Testis (tissue), 3 donors: ENCODE data around the gene RUVBL2. TPM values are rescaled to one million over a fixed set of nuclear protein-coding genes. Genes with fewer than 3 reads are reported as not detected.
"Not testable (repeated sequence)": the region's sequence is repeated elsewhere in the genome, so short reads cannot be mapped to it uniquely, and the experiment has no call there.

Experiments
- DNase-seq: peaks from one replicate; pipeline ENCODE4 v3.0.0-alpha.2; 2019
- H3K27ac ChIP-seq, 2 donors: fragments of 200-600 bp; sonication (generic); one replicate each; pipeline ENCODE4 v1.5.1; 2019
- H3K27me3 ChIP-seq: fragments of 200-600 bp; sonication (generic); one replicate; pipeline ENCODE4 v1.5.1; 2019
- H3K36me3 ChIP-seq: fragments of 200-600 bp; sonication (generic); one replicate; pipeline ENCODE4 v1.5.1; 2017; ENCODE audit warnings: low read depth; ENCODE audit errors: missing control alignments
- H3K4me1 ChIP-seq: fragments of 200-600 bp; sonication (generic); one replicate; pipeline ENCODE4 v1.5.1; 2019
- H3K4me3 ChIP-seq, 2 donors: fragments of 200-600 bp; sonication (generic); one replicate each; pipeline ENCODE4 v1.5.1; 2017 to 2019
- H3K9me3 ChIP-seq: fragments of 200-600 bp; sonication (generic); one replicate; pipeline ENCODE4 v1.5.1; 2017
- WGBS, 2 donors: methylation state at CpG; one replicate each; pipeline ENCODE4 v1.1.5; 2018; 5-methylcytosine and 5-hydroxymethylcytosine counted together
- intact Hi-C: fragments of 100-400 bp; cut with DNase I; formaldehyde crosslinking; loops from one replicate; pipeline ENCODE4 v1.15.1; 2023; ENCODE audit warnings: low total_unique reads
- polyA plus RNA-seq: library from polyadenylated mRNA; stranded (reverse); fragments of 350-450 nt; fragmentation: Illumina TruSeq; extraction: RNeasy Lipid Tissue Mini Kit (QIAGEN cat#74804); gene quantifications from one replicate; pipeline ENCODE4 v1.2.3, GENCODE V29; 2014; ENCODE audit warnings: low read depth, low replicate concordance; ENCODE audit not compliant: insufficient read depth
- total RNA-seq, 2 donors: library from RNA; depleted of rRNA; stranded (reverse); fragments of >200 nt; gene quantifications; one replicate each; pipeline ENCODE4 v1.2.3, GENCODE V29; 2016
- TF ChIP-seq, protein P1 (sequence below), 3 experiments: fragments of 450-650 bp in 2 of 3; fragments of 200-600 bp in 1 of 3; sonication (generic) in 1 of 3; IDR thresholded peaks; one replicate each; pipeline ENCODE4 v1.5.1; 2016 to 2019; ENCODE audit warnings: antibody characterized with exemption in 3 of 3, mild to moderate bottlenecking in 2 of 3, moderate library complexity in 1 of 3

The RUVBL2 gene
- total and polyA plus RNA-seq, 3 donors from 2014 or later = 299 to 528 (median 395) TPM

GRCh38 chr19:49028686-49029085, 35.0 kb downstream of the RUVBL2 start:
- intact Hi-C loops, DNase-seq, H3K4me3 ChIP-seq, H3K27me3 ChIP-seq, H3K9me3 ChIP-seq, H3K4me1 ChIP-seq, H3K27ac ChIP-seq, H3K36me3 ChIP-seq: not testable (repeated sequence)
- 74 to 86% methylated on average over 8 to 9 of the region's 9 CpGs for WGBS, 2 donors

- H3K36me3 ChIP-seq, H3K4me3 ChIP-seq, H3K27me3 ChIP-seq, intact Hi-C loops, DNase-seq, H3K9me3 ChIP-seq, H3K27ac ChIP-seq, H3K4me1 ChIP-seq: not testable (repeated sequence)
- WGBS, 2 donors = 91 to 94% methylated on average over 5 to 14 of the region's 14 CpGs
Measured at GRCh38 chr19:49029749-49030148, 36.1 kb downstream of the RUVBL2 start.

GRCh38 chr19:49030323-49030722, 36.6 kb downstream of the RUVBL2 start:
- intact Hi-C loops, H3K27me3 ChIP-seq, H3K36me3 ChIP-seq, DNase-seq, H3K27ac ChIP-seq, H3K4me1 ChIP-seq, H3K4me3 ChIP-seq, H3K9me3 ChIP-seq: not testable (repeated sequence)
- WGBS, 2 donors = 90 to 98% methylated on average over 4 to 6 of the region's 8 CpGs

GRCh38 chr19:49031642-49032301, 38.1 kb downstream of the RUVBL2 start, which contains the start of gene CGB2:
Gene CGB2, plus strand, starts transcription at chr19:49031890. Its CDS starts 206 bp downstream, at chr19:49032096.
- 10 to 25% methylated on average over 20 to 28 of the region's 28 CpGs for WGBS, 2 donors

GRCh38 chr19:49036815-49037214, 43.1 kb downstream of the RUVBL2 start, which contains the start of gene CGB1:
Gene CGB1, minus strand, starts transcription at chr19:49036895. Its CDS starts 184 bp downstream, at chr19:49036711.
- H3K36me3 ChIP-seq, H3K9me3 ChIP-seq, H3K4me3 ChIP-seq, H3K27ac ChIP-seq, H3K4me1 ChIP-seq, intact Hi-C loops, H3K27me3 ChIP-seq: not testable (repeated sequence)
- peak; percentile 83 for DNase-seq
- WGBS, 2 donors = 33 to 60% methylated on average over 18 of the region's 18 CpGs
- TF ChIP-seq, protein P1, sequence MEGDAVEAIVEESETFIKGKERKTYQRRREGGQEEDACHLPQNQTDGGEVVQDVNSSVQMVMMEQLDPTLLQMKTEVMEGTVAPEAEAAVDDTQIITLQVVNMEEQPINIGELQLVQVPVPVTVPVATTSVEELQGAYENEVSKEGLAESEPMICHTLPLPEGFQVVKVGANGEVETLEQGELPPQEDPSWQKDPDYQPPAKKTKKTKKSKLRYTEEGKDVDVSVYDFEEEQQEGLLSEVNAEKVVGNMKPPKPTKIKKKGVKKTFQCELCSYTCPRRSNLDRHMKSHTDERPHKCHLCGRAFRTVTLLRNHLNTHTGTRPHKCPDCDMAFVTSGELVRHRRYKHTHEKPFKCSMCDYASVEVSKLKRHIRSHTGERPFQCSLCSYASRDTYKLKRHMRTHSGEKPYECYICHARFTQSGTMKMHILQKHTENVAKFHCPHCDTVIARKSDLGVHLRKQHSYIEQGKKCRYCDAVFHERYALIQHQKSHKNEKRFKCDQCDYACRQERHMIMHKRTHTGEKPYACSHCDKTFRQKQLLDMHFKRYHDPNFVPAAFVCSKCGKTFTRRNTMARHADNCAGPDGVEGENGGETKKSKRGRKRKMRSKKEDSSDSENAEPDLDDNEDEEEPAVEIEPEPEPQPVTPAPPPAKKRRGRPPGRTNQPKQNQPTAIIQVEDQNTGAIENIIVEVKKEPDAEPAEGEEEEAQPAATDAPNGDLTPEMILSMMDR (IDR thresholded peaks at IDR 0.05) = peak in 2 of 3 experiments; percentile 59 to 74

More at GRCh38 chr19:49031642-49032301, 38.1 kb downstream of the RUVBL2 start, which contains the start of gene CGB2:
- H3K9me3 ChIP-seq, H3K27me3 ChIP-seq, intact Hi-C loops, H3K27ac ChIP-seq, H3K4me1 ChIP-seq, H3K36me3 ChIP-seq, H3K4me3 ChIP-seq: not testable (repeated sequence)
- DNase-seq = peak; percentile 81
- TF ChIP-seq, protein P1 (IDR thresholded peaks at IDR 0.05) = peak in 2 of 3 experiments; percentile 48 to 74

GRCh38 chr19:49038111-49038510, 44.4 kb downstream of the RUVBL2 start:
- DNase-seq, H3K27ac ChIP-seq, H3K4me3 ChIP-seq, H3K27me3 ChIP-seq, H3K36me3 ChIP-seq, H3K9me3 ChIP-seq, H3K4me1 ChIP-seq, intact Hi-C loops: not testable (repeated sequence)
- WGBS, 2 donors = 88 to 89% methylated on average over 8 of the region's 8 CpGs

DNA sequence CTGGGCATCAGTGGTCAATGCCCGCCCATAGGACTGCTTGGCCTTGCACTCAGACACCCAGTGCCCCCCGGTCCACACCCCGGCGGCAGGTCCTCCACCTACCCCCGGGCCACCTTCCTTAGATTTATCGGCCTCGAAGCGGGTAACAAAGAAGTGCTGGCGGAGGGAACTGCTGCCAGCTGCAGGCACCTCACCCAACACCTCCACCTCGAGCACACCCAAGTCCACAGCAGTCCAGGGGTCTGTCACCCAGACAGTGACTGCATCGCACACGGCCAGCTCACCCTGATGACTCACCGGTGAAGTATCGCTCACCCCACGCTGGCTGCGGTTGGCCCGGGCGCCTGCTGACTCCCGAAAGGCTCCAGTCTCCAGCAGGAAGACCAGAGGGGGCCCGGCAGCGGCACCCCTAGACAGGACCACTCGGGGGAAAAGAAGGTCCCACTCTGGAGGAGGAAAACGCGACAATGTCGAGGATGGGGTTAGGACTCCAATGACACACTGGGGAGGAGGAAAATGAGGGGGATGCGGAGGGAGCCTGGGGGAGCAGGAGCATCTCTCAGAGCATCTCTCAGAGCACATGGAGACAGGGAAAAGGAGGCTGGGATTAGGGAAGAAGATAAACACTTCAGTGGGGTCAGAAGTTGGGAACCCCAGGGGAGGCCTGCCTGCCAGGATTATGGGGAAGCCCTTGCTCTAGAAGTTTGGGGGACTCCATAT, 45.0 kb downstream of the RUVBL2 start:
- H3K27ac ChIP-seq, H3K36me3 ChIP-seq, DNase-seq, H3K27me3 ChIP-seq, intact Hi-C loops, H3K4me1 ChIP-seq, H3K9me3 ChIP-seq, H3K4me3 ChIP-seq: not testable (repeated sequence)
- 89 to 94% methylated on average over 22 to 26 of the region's 26 CpGs for WGBS, 2 donors

DNA sequence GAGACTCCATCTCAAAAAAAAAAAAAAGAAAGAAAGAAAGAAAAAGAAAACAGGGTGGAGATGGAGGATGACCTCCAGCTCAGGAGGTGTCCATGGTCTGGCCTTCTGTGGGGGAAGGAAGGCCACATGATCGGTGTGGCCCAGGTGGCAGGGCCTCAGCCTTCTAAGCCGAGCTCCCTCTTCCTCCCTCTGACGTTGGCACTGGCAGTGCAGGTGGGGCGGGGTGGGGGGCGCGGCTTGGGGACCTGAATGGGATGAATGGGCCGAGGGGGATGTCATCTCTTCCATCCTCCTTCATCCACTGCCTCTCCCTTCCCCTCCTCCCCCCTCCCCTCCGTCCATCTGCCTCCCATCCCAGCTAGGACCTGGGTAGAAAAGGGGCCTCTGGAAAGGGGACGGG, 46.0 kb downstream of the RUVBL2 start:
- WGBS, 2 donors = 62 to 82% methylated on average over 8 to 9 of the region's 9 CpGs
- DNase-seq, H3K27ac ChIP-seq, H3K4me1 ChIP-seq, H3K36me3 ChIP-seq, intact Hi-C loops, H3K4me3 ChIP-seq, H3K27me3 ChIP-seq, H3K9me3 ChIP-seq: not testable (repeated sequence)
